GM12864 (cell line): ENCODE measurements around the gene COL2A1.

Experiments
- DNase-seq: peaks from one replicate; pipeline ENCODE4 v3.0.0-alpha.2; 2011; ENCODE audit warnings: low read depth
- H3K4me3 ChIP-seq: 2 replicates; pipeline ENCODE4 v1.5.1; 2011; ENCODE audit warnings: mild to moderate bottlenecking, low read depth, low read length, control low read depth
- CTCF ChIP-seq: IDR thresholded peaks from 2 replicates; pipeline ENCODE4 v1.5.1; 2011; ENCODE audit warnings: low read depth, mild to moderate bottlenecking, moderate library complexity, low read length, control low read depth, inconsistent platforms; ENCODE audit errors: missing control alignments

The COL2A1 gene

DNA sequence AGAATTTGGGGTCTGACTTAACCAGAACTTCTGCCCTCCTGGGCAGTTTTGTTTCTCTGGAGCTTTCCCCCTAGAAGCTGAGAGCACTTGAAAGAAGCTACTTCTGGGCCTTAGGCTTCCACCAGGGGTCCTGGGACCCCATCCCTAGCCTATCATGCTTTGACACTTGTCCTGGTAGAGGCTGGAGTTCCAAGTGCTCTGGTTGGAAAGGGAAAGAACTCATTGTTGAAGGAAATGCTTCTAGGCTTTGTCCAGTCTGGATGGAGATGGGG, 1.4 kb upstream of the COL2A1 start:
- DNase-seq = no peak
- TF ChIP-seq CTCF = no peak
- H3K4me3 ChIP-seq = no peak overlapping the region

GRCh38 chr12:48005001-48005749, 899 bp upstream of the COL2A1 start:
- no peak overlapping the region for H3K4me3 ChIP-seq
- no peak for DNase-seq
- no peak for TF ChIP-seq CTCF

- no peak for TF ChIP-seq CTCF
- DNase-seq = no peak
- H3K4me3 ChIP-seq = no peak overlapping the region
Measured at GRCh38 chr12:48003226-48004052, 837 bp downstream of the COL2A1 start.

GRCh38 chr12:48002773-48003218, 1.5 kb downstream of the COL2A1 start:
- no peak overlapping the region for H3K4me3 ChIP-seq
- DNase-seq = no peak
- TF ChIP-seq CTCF = no peak

- no peak for DNase-seq
- H3K4me3 ChIP-seq = no peak overlapping the region
- TF ChIP-seq CTCF = no peak
Measured at GRCh38 chr12:48002414-48002730, 1.9 kb downstream of the COL2A1 start.

DNA sequence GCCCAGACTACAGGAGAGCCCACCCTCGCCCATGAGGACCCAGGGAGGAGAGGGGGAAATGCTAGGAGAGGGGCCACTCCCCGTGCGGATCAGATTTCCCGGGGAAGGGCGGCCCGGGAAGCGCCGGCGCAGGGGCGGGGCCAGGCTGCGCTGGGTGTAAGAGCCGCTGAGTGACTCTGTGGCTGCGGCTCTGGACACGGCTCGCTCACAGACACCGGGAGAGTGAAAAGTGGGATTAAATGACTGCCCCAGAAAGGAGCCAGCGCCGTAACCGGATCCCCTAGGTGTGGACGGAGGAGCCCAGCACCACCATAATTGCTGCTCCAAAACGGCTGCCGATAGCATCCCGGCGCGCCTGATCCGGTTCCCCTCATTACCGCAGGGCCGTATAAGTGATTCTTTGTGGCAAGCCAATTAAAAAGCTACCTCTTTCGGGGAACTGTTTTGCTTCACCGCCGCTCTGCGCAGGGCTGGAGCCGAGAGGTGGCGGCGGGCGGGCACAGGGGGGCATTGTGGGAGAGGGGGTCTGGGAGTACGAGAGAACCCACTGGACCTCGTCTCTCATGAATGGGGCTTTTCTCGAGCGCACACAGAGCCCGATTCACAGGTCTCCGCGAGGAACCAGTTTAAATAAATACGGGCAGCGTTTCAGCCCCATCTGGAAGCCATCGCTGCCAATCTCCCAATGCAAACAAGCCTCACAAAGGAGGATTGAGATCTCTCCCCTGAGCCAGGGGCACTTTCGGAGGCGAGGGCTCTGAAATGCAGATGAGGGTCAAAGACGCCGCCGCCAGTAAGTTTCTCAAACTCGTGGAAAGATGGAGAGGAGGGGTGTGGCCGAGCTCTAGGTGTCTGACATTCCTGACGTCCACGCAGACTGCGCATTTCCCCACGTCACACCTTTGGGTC, 2.5 kb downstream of the COL2A1 start:
- no peak overlapping the region for H3K4me3 ChIP-seq
- DNase-seq = no peak
- no peak for TF ChIP-seq CTCF
